ENCODE results near the gene DDX4. TPM values are rescaled to one million over a fixed set of nuclear protein-coding genes. Genes with fewer than 3 reads are reported as not detected.

The DDX4 gene
- total and polyA plus RNA-seq, 9 of the 15 experiments (the other 6 are each of a cell fraction or from before 2014, with no cell fraction given) = not detected

- no peak for TF ChIP-seq CREB3 (tag; conservative IDR thresholded peaks at IDR 0.05; ENCODE audit: low read depth)
- TF ChIP-seq E2F3 (CRISPR knock-in tag; IDR thresholded peaks at IDR 0.05) = no peak
- TF ChIP-seq CREB5 (CRISPR knock-in tag; IDR thresholded peaks at IDR 0.05) = no peak
- no peak for TF ChIP-seq ZNF395 (CRISPR knock-in tag; IDR thresholded peaks at IDR 0.05)
Observed at GRCh38 chr5:55853818-55854217, 116.0 kb downstream of the DDX4 start (continued).

GRCh38 chr5:55855509-55855908 is 117.6 kb downstream of the DDX4 start:
- H3K9me1 ChIP-seq (ENCODE audit: control insufficient read depth, insufficient read depth, low read length) = no peaks in the 10 kb centered on the region
- in situ Hi-C loops (cut with MboI) = no loop called here
- 1% methylated on average over 5 of the region's 5 CpGs for WGBS (ENCODE audit: insufficient coverage, low coverage, missing lambda C conversion rate)
- ChIA-PET CTCF (ENCODE audit: low intra/inter-chr PET ratio) (no interaction called here), POLR2A (interaction anchor here (0.6 kb wide), 1 partner anchor 14 kb away, joined by 3 read pairs; no protein-coding TSS in a partner anchor)
- no peaks in the 10 kb centered on the region for H3K36me3 ChIP-seq (ENCODE audit: control insufficient read depth, insufficient read depth, low read length)
- FAIRE-seq (no peak), ATAC-seq (0 out of 3 replicates have a peak, but pooled peaks have one; percentile 45), DNase-seq (ENCODE audit: extremely low read depth in 1 of 4, low spot score in 3 of 4) (no peak)
- peaks cover under 1% of the 10 kb centered on the region; the same call in 1 of the 2 replicates for H3K9me3 ChIP-seq (replicated peaks; ENCODE audit: control insufficient read depth, insufficient read depth, low read depth, low read length)
- H3K79me2 ChIP-seq (ENCODE audit: control insufficient read depth, insufficient read depth, low read length) = no peaks in the 10 kb centered on the region
- no peaks in the 10 kb centered on the region for H3K4me1 ChIP-seq (replicated peaks in 1 of 2; ENCODE audit: control insufficient read depth in 2 of 2, insufficient read depth in 2 of 2, low read length in 2 of 2)
- H4K20me1 ChIP-seq (replicated peaks; ENCODE audit: control insufficient read depth, insufficient read depth, low read length) = no peaks in the 10 kb centered on the region
- no peak overlapping the region for H3K4me2 ChIP-seq (ENCODE audit: insufficient read depth, low read length)
- peaks cover 0 to 7% of the 10 kb centered on the region in 2 experiments; a peak in 2 of 5 replicates for H3K27me3 ChIP-seq (ENCODE audit: control insufficient read depth in 2 of 2, insufficient read depth in 2 of 2, low read length in 2 of 2)
- H2AFZ ChIP-seq (ENCODE audit: low read depth, low read length) = no peak overlapping the region
- no peak overlapping the region for H3K9ac ChIP-seq (ENCODE audit: insufficient read depth in 1 of 2, low read depth in 2 of 2, low read length in 2 of 2)
- intact Hi-C loops (cut with micrococcal nuclease) = no loop called here
- H3K27ac ChIP-seq (ENCODE audit: extremely low read depth, low read depth, low read length) = no peak overlapping the region
- TF ChIP-seq RAD21 (CRISPR knock-in tag; conservative IDR thresholded peaks at IDR 0.05 in 1 of 2, IDR thresholded peaks at IDR 0.05 in 1 of 2) (peak; percentile 14 to 21; a peak in 2 of 4 replicates), EGR1 (conservative IDR thresholded peaks at IDR 0.05) (peak; percentile 32; the same call in 1 of the 2 replicates), TAF7 (tag; IDR thresholded peaks at IDR 0.05) (no peak), CREB1 (IDR thresholded peaks at IDR 0.05) (no peak), CREB1 (CRISPR knock-in tag; IDR thresholded peaks at IDR 0.05) (no peak), FOXP1 (CRISPR knock-in tag; IDR thresholded peaks at IDR 0.05) (no peak), CEBPG (CRISPR knock-in tag; IDR thresholded peaks at IDR 0.05) (no peak), CEBPG (tag; conservative IDR thresholded peaks at IDR 0.05 in 1 of 2, IDR thresholded peaks at IDR 0.05 in 1 of 2) (no peak)
- H3K4me3 ChIP-seq = no peak overlapping the region
- BruUV-seq (replicated peaks) = no TSS peak
